Right lobe of liver (tissue), 4 donors: ENCODE results near the gene TRAPPC12.

Experiments used
- POLR2A ChIP-seq: fragments of 450-650 bp; IDR thresholded peaks from one replicate; pipeline ENCODE4 v1.6.1; 2017; ENCODE audit warnings: antibody characterized with exemption, mild to moderate bottlenecking
- TF ChIP-seq, protein P1 (sequence below), 4 donors: fragments of 200-600 bp in 3 of 4; fragments of 450-650 bp in 1 of 4; IDR thresholded peaks; one replicate each; pipeline versions ENCODE4 v1.5.1 to v1.8.0; 2016 to 2022; ENCODE audit warnings: antibody characterized with exemption in 4 of 4, mild to moderate bottlenecking in 2 of 4
- donor health status: DM: no; HTN: no; CAD: no.
- donor health status: DM: no; HTN: no; CAD: no.
- donor health status: DM: no; HTN: yes; CAD: no.

DNA sequence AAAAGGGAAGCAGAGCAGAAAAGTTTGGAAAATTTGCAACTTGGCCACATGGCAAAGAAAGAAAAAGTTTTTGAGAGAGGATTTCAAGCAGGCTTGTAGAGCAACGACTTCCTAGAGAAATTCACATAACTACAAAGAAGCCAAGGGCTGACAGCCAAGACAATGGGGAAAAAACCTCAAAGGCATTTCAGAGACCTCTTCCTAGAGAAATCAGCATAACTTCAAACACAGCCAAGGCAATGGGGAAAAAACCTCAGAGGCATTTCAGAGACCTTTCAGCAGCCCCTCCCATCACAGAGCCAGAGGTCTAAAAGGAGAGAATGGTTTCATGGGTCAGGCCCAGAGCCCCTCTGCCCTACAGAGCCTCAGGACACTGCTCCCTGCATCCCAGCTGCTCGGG is 132.6 kb downstream of the TRAPPC12 start:
- TF ChIP-seq, protein P1, sequence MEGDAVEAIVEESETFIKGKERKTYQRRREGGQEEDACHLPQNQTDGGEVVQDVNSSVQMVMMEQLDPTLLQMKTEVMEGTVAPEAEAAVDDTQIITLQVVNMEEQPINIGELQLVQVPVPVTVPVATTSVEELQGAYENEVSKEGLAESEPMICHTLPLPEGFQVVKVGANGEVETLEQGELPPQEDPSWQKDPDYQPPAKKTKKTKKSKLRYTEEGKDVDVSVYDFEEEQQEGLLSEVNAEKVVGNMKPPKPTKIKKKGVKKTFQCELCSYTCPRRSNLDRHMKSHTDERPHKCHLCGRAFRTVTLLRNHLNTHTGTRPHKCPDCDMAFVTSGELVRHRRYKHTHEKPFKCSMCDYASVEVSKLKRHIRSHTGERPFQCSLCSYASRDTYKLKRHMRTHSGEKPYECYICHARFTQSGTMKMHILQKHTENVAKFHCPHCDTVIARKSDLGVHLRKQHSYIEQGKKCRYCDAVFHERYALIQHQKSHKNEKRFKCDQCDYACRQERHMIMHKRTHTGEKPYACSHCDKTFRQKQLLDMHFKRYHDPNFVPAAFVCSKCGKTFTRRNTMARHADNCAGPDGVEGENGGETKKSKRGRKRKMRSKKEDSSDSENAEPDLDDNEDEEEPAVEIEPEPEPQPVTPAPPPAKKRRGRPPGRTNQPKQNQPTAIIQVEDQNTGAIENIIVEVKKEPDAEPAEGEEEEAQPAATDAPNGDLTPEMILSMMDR (IDR thresholded peaks at IDR 0.05): no peak
- no peak for TF ChIP-seq POLR2A
